CD4-positive, alpha-beta T cell (primary cell): ENCODE measurements around the gene PHF12. TPM values are rescaled to one million over a fixed set of nuclear protein-coding genes. Genes with fewer than 3 reads are reported as not detected.
A peak's percentile ranks its signal among the peaks of the same experiment; 100 is the strongest.

Experiments
- ATAC-seq: fragments of 200-7000 bp; cut with Tn5 transposase; one replicate; pipeline ENCODE4 v1.10.0; 2022; ENCODE audit warnings: mild to moderate bottlenecking; ENCODE audit not compliant: poor library complexity
- CTCF ChIA-PET: fragments of 350-600 bp; sonication (Branson Sonifier 250); formaldehyde crosslinking; loops from one replicate; lab custom pipeline; 2021; ENCODE audit warnings: antibody characterized with exemption, inconsistent platforms; lab: Charles Lee
- POLR2A ChIA-PET: fragments of 350-600 bp; sonication (Branson Sonifier 250); formaldehyde crosslinking; loops from one replicate; lab custom pipeline; 2021; ENCODE audit warnings: antibody characterized with exemption, inconsistent platforms; lab: Charles Lee
- DNase-seq, 14 experiments: peaks; one replicate each; pipeline ENCODE4 v3.0.0-alpha.2; 2013 to 2020; ENCODE audit warnings: mixed read lengths in 2 of 14
- H3K27ac ChIP-seq, 2 donors: one replicate each; pipeline versions ENCODE4 v1.5.1 to v1.7.0; 2013; ENCODE audit warnings: low read length in 2 of 2, low read depth in 1 of 2, mild to moderate bottlenecking in 1 of 2
- H3K27me3 ChIP-seq, 2 experiments: 1 replicate in 1 of 2; 2 replicates in 1 of 2; pipeline versions ENCODE4 v1.6.1 to v1.7.0; 2013; ENCODE audit warnings: low read length in 2 of 2, control low read depth in 1 of 2, mild to moderate bottlenecking in 1 of 2, moderate library complexity in 1 of 2; ENCODE audit not compliant: insufficient read depth in 2 of 2, control insufficient read depth in 1 of 2
- H3K36me3 ChIP-seq: one replicate; pipeline ENCODE4 v1.6.1; 2013; ENCODE audit warnings: low read length, control low read depth; ENCODE audit not compliant: insufficient read depth
- H3K4me1 ChIP-seq: one replicate; pipeline ENCODE4 v1.6.1; 2013; ENCODE audit warnings: low read length, control low read depth; ENCODE audit not compliant: insufficient read depth
- H3K4me3 ChIP-seq: one replicate; pipeline ENCODE4 v1.5.1; 2013; ENCODE audit warnings: mild to moderate bottlenecking, low read length, moderate library complexity
- H3K9me3 ChIP-seq, 2 experiments: 1 replicate in 1 of 2; 2 replicates in 1 of 2; pipeline versions ENCODE4 v1.6.1 to v1.7.0; 2013; ENCODE audit warnings: low read length in 2 of 2, mild to moderate bottlenecking in 2 of 2, control low read depth in 1 of 2, moderate library complexity in 1 of 2; ENCODE audit not compliant: control insufficient read depth in 1 of 2, insufficient read depth in 1 of 2
- H3K27ac Mint-ChIP-seq: one replicate; pipeline ENCODE4 v1.8.0; 2020; ENCODE audit warnings: mixed read lengths
- H3K27me3 Mint-ChIP-seq: one replicate; pipeline ENCODE4 v1.8.0; 2021; ENCODE audit warnings: mixed read lengths
- H3K36me3 Mint-ChIP-seq: one replicate; pipeline ENCODE4 v1.8.0; 2021; ENCODE audit warnings: low read depth, mixed read lengths
- H3K4me1 Mint-ChIP-seq: one replicate; pipeline ENCODE4 v1.8.0; 2021; ENCODE audit warnings: low read depth, mixed read lengths
- H3K4me3 Mint-ChIP-seq: one replicate; pipeline ENCODE4 v1.8.0; 2020; ENCODE audit warnings: mild to moderate bottlenecking, mixed read lengths
- H3K9me3 Mint-ChIP-seq: one replicate; pipeline ENCODE4 v1.8.0; 2020; ENCODE audit warnings: mixed read lengths
- CTCF ChIP-seq: fragments of 200-600 bp; IDR thresholded peaks from one replicate; pipeline ENCODE4 v1.8.0; 2022; ENCODE audit warnings: antibody characterized with exemption, mild to moderate bottlenecking
- intact Hi-C, 2 experiments: fragments of 100-400 bp; cut with DNase I in 1 of 2; cut with micrococcal nuclease in 1 of 2; formaldehyde crosslinking; loops; one replicate each; pipeline versions ENCODE4 v1.15.1 to v1.9.0; 2023 to 2025; cut with DNase I, micrococcal nuclease
- total RNA-seq, 174 experiments: library from RNA in 2 of 174; stranded (reverse) in 2 of 174; gene quantifications; one replicate each; pipeline ENCODE4 v1.2.3 and lab custom pipeline; 2021 to 2026

PHF12 gene
- total RNA-seq, 2 experiments from 2014 or later: 232 to 247 TPM

- Histone ChIP-seq H3K27ac (no peak overlapping the region), H3K27me3 (no peaks in the 10 kb centered on the region), H3K9me3 (no peaks in the 10 kb centered on the region), H3K4me1 (peaks cover 29% of the 10 kb centered on the region), H3K36me3 (peaks cover 84% of the 10 kb centered on the region), H3K4me3 (no peak overlapping the region)
- peaks cover 3% of the 10 kb centered on the region for H3K4me1 Mint-ChIP-seq
- H3K9me3 Mint-ChIP-seq: no peaks in the 10 kb centered on the region
- peaks cover 79% of the 10 kb centered on the region for H3K36me3 Mint-ChIP-seq
- no peaks in the 10 kb centered on the region for H3K27me3 Mint-ChIP-seq
- TF ChIP-seq CTCF: no peak
- ChIA-PET CTCF (no interaction called here), POLR2A (no interaction called here)
- intact Hi-C loops: no loop called here
- ATAC-seq (no peak), DNase-seq (no peak)
- no peak overlapping the region for H3K4me3 Mint-ChIP-seq
- H3K27ac Mint-ChIP-seq: no peak overlapping the region
Measured at GRCh38 chr17:28885951-28886350, 65.4 kb downstream of the PHF12 start.

GRCh38 chr17:28885363-28885762, 66.0 kb downstream of the PHF12 start:
- Mint-ChIP-seq H3K27me3 (no peaks in the 10 kb centered on the region), H3K4me1 (no peaks in the 10 kb centered on the region), H3K4me3 (no peak overlapping the region), H3K27ac (peak overlapping the region; percentile 14), H3K36me3 (peaks cover 83% of the 10 kb centered on the region), H3K9me3 (no peaks in the 10 kb centered on the region)
- Histone ChIP-seq H3K4me3 (no peak overlapping the region), H3K36me3 (peaks cover 90% of the 10 kb centered on the region), H3K27ac (no peak overlapping the region), H3K27me3 (no peaks in the 10 kb centered on the region), H3K9me3 (no peaks in the 10 kb centered on the region), H3K4me1 (peaks cover 23% of the 10 kb centered on the region)
- intact Hi-C loops: no loop called here
- DNase-seq (no peak), ATAC-seq (no peak)
- ChIA-PET POLR2A (interaction anchor here (1.1 kb wide), 1 partner anchor 14 kb away, joined by 4 read pairs; no protein-coding TSS in a partner anchor), CTCF (no interaction called here)
- no peak for TF ChIP-seq CTCF

- no peaks in the 10 kb centered on the region for H3K9me3 ChIP-seq
- no peak overlapping the region for H3K27ac ChIP-seq
- Mint-ChIP-seq H3K27ac (peak overlapping the region; percentile 14), H3K9me3 (no peaks in the 10 kb centered on the region), H3K4me1 (no peaks in the 10 kb centered on the region), H3K27me3 (no peaks in the 10 kb centered on the region), H3K36me3 (peaks cover 90% of the 10 kb centered on the region), H3K4me3 (no peak overlapping the region)
- ChIA-PET CTCF (interaction anchor here (0.7 kb wide), 1 partner anchor 120 kb away, joined by 3 read pairs; no protein-coding TSS in a partner anchor), POLR2A (interaction anchor here (1.1 kb wide), 1 partner anchor 13 kb away, joined by 4 read pairs; no protein-coding TSS in a partner anchor)
- H3K36me3 ChIP-seq: peaks cover 98% of the 10 kb centered on the region
- no peak overlapping the region for H3K4me3 ChIP-seq
- no peak for ATAC-seq
- H3K27me3 ChIP-seq: no peaks in the 10 kb centered on the region
- DNase-seq: no peak
- peaks cover 17% of the 10 kb centered on the region for H3K4me1 ChIP-seq
- intact Hi-C loops: no loop called here
- TF ChIP-seq CTCF: no peak
Measured at GRCh38 chr17:28883967-28884702, 67.2 kb downstream of the PHF12 start.
